ENCODE data around the gene CACNA1F.

Gene CACNA1F

DNA sequence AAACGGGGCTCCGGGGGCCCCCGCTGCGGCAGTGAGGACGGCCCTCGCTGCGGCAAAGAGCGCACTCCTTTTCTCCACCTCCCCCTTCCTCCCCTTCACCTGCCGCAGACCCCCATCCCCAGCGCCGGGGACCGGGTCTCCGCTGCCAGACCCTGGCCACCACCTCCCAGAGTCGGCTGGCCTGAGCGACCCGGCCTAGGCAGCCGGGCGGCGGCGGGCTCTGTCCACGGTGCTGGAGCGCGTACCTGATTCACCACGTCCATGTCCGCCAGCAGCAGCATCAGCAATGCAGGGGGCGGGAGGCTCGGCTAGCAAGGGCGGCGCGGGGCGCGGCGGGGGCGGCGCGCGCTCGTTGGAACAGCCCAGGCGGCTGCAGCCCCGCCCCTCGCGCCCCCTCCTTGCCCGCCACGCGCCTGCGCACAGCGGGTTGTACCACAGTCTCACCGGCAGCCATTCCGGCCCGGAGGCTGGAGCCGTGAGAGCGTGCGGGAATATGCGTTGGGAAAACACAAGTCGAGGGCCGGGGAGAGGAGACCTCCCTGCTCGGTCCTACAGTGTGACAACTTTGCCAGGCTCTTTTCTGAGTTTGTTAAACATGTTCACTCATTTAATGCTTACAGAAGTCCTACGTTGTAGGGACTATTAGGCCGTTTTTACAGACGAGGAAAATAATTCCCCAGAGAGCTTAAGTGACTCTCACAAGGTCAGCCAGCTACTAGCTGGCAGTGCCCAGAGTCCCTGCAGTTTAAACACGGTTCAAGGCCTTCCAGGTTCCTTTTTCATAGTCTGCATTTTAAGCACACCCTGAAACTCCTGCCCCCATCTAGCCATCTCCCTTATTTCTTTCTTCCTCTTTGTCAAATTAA lies 33.0 kb downstream of the CACNA1F start, which contains the start of gene SYP:
Gene SYP, minus strand, starts transcription at position 288 of the 866 bp plus-strand sequence. Its CDS starts 7 bp downstream, at position 281.
- peaks cover 19 to 40% of the 10 kb centered on the region in 2 experiments for H3K27me3 ChIP-seq (ENCODE audit: control insufficient read depth in 1 of 2, insufficient read depth in 1 of 2, low read length in 2 of 2)
- no peak within 1 kb of the TSS for H2AFZ ChIP-seq (ENCODE audit: low read depth, low read length)
- no peak within 1 kb of the TSS for H4K91ac ChIP-seq (ENCODE audit: low read length)
- H3K9ac ChIP-seq (ENCODE audit: low read length), result peak within 1 kb of the TSS; percentile 69
- peaks cover 5% of the 10 kb centered on the region for H3K4me1 ChIP-seq (ENCODE audit: control insufficient read depth, insufficient read depth, low read depth, low read length)
- no peak within 1 kb of the TSS for H2BK120ac ChIP-seq (ENCODE audit: low read depth, low read length)
- no peak within 1 kb of the TSS for H3K4ac ChIP-seq (ENCODE audit: low read depth in 1 of 2, low read length in 2 of 2)
- peak within 1 kb of the TSS; percentile 74 for H3K4me2 ChIP-seq (ENCODE audit: low read length, poor library complexity, severe bottlenecking)
- peak within 1 kb of the TSS; percentile 43 for H3K27ac ChIP-seq (ENCODE audit: low read length, poor library complexity, severe bottlenecking)
- H3K14ac ChIP-seq (ENCODE audit: low read length in 2 of 2), result no peak within 1 kb of the TSS
- no peaks in the 10 kb centered on the region for H3K79me1 ChIP-seq (replicated peaks; ENCODE audit: low read length, poor library complexity, severe bottlenecking)
- no peak within 1 kb of the TSS for H2BK5ac ChIP-seq (ENCODE audit: low read depth, low read length, poor library complexity, severe bottlenecking)
- H2BK12ac ChIP-seq (ENCODE audit: low read length in 2 of 2), result no peak within 1 kb of the TSS
- H2AK5ac ChIP-seq (ENCODE audit: low read length, severe bottlenecking), result no peak within 1 kb of the TSS
- H3K36me3 ChIP-seq (ENCODE audit: control insufficient read depth in 1 of 2, insufficient read depth in 2 of 2, low read depth in 1 of 2, low read length in 2 of 2), result no peaks in the 10 kb centered on the region
- WGBS, result 4% methylated on average over 20 of the region's 61 CpGs
- no peak within 1 kb of the TSS for H3K23ac ChIP-seq (ENCODE audit: low read length in 2 of 2)
- peak; percentile 81 for DNase-seq
- no peak within 1 kb of the TSS for H2BK15ac ChIP-seq (ENCODE audit: low read depth, poor library complexity, severe bottlenecking)
- H3K18ac ChIP-seq (ENCODE audit: low read depth in 1 of 2, low read length in 2 of 2), result no peak within 1 kb of the TSS
- no peak within 1 kb of the TSS for H4K8ac ChIP-seq (ENCODE audit: low read length)
- H3K4me3 ChIP-seq (ENCODE audit: insufficient read depth in 1 of 2, low read depth in 1 of 2, low read length in 2 of 2), result peak within 1 kb of the TSS; percentile 26 to 65
- H3K9me3 ChIP-seq (ENCODE audit: control insufficient read depth, low read length), result no peaks in the 10 kb centered on the region

DNA sequence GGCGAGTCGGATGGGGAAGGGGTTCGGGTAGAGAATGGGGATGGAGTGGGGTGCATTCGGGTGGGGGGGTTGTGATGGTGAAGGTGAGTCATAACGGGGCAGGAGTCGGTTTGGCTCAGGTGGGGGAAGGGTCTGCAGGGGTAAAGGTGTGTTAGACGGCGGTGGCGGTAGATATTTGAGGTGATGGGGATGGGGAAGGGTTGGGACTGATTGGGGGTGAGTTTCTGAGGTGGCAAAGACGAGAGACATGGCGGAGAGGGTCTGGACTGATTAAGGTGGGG lies 33.9 kb downstream of the CACNA1F start:
- Histone ChIP-seq H3K27me3 (ENCODE audit: control insufficient read depth in 1 of 2, insufficient read depth in 1 of 2, low read length in 2 of 2) (peaks cover 19 to 31% of the 10 kb centered on the region in 2 experiments), H2BK15ac (ENCODE audit: low read depth, poor library complexity, severe bottlenecking) (no peak overlapping the region), H4K91ac (ENCODE audit: low read length) (no peak overlapping the region), H3K9ac (ENCODE audit: low read length) (no peak overlapping the region), H3K4ac (ENCODE audit: low read depth in 1 of 2, low read length in 2 of 2) (no peak overlapping the region), H2AFZ (ENCODE audit: low read depth, low read length) (no peak overlapping the region), H3K9me3 (ENCODE audit: control insufficient read depth, low read length) (no peaks in the 10 kb centered on the region), H3K14ac (ENCODE audit: low read length in 2 of 2) (no peak overlapping the region), H3K18ac (ENCODE audit: low read depth in 1 of 2, low read length in 2 of 2) (no peak overlapping the region), H2BK120ac (ENCODE audit: low read depth, low read length) (no peak overlapping the region), H3K27ac (ENCODE audit: low read length, poor library complexity, severe bottlenecking) (no peak overlapping the region), H2BK5ac (ENCODE audit: low read depth, low read length, poor library complexity, severe bottlenecking) (no peak overlapping the region), H3K4me2 (ENCODE audit: low read length, poor library complexity, severe bottlenecking) (no peak overlapping the region), H2AK5ac (ENCODE audit: low read length, severe bottlenecking) (no peak overlapping the region), H3K79me1 (replicated peaks; ENCODE audit: low read length, poor library complexity, severe bottlenecking) (no peaks in the 10 kb centered on the region), H4K8ac (ENCODE audit: low read length) (no peak overlapping the region), H2BK12ac (ENCODE audit: low read length in 2 of 2) (no peak overlapping the region), H3K4me1 (ENCODE audit: control insufficient read depth, insufficient read depth, low read depth, low read length) (peaks cover 5% of the 10 kb centered on the region), H3K36me3 (ENCODE audit: control insufficient read depth in 1 of 2, insufficient read depth in 2 of 2, low read depth in 1 of 2, low read length in 2 of 2) (no peaks in the 10 kb centered on the region), H3K23ac (ENCODE audit: low read length in 2 of 2) (no peak overlapping the region), H3K4me3 (ENCODE audit: insufficient read depth in 1 of 2, low read depth in 1 of 2, low read length in 2 of 2) (no peak overlapping the region)
- 6% methylated on average over 9 of the region's 11 CpGs for WGBS
- no peak for DNase-seq

DNA sequence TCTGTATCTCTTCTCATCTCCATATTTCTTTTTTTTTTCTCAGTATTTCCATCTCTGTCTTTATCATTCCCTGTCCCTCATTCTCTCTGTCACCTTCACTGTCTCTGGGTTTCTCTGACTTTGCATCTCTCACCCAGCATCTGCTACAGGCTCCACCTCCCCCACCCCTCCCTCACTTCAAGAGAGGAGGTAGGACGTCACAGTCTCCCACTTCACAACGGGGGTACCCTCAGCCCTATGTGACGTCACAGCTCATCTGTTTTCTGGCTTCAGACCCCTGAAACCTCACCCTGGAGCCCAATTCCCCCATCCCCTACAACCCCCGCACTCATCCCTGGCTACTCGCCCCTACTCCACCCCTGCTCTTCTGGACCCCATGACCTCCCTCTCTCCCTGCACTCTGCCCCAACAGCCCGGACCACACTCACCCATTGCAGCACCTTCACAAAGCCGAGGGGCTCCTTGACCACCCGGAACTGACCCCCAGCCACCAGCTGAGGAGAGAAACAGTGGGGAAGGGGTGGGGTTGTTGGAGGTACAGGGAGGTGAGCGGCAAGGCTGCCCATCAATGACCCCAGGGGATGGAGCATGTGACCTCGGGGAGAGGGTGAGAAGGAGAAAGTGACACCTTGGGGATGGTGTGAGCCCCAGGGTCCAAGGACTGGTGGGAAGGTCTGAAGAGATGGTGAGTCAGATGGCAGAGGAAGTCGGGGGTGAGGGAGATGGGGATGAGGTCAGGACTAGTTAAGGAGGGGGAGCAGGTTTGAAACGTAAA lies 34.4 kb downstream of the CACNA1F start:
- H3K4me1 ChIP-seq (ENCODE audit: control insufficient read depth, insufficient read depth, low read depth, low read length), result peaks cover 5% of the 10 kb centered on the region
- H3K4me2 ChIP-seq (ENCODE audit: low read length, poor library complexity, severe bottlenecking), result no peak overlapping the region
- H3K27ac ChIP-seq (ENCODE audit: low read length, poor library complexity, severe bottlenecking), result no peak overlapping the region
- H2AFZ ChIP-seq (ENCODE audit: low read depth, low read length), result no peak overlapping the region
- H3K36me3 ChIP-seq (ENCODE audit: control insufficient read depth in 1 of 2, insufficient read depth in 2 of 2, low read depth in 1 of 2, low read length in 2 of 2), result no peaks in the 10 kb centered on the region
- H3K4me3 ChIP-seq (ENCODE audit: insufficient read depth in 1 of 2, low read depth in 1 of 2, low read length in 2 of 2), result no peak overlapping the region
- no peaks in the 10 kb centered on the region for H3K9me3 ChIP-seq (ENCODE audit: control insufficient read depth, low read length)
- no peak for DNase-seq
- H4K91ac ChIP-seq (ENCODE audit: low read length), result no peak overlapping the region
- no peak overlapping the region for H3K14ac ChIP-seq (ENCODE audit: low read length in 2 of 2)
- no peak overlapping the region for H3K23ac ChIP-seq (ENCODE audit: low read length in 2 of 2)
- no peak overlapping the region for H2BK12ac ChIP-seq (ENCODE audit: low read length in 2 of 2)
- H3K18ac ChIP-seq (ENCODE audit: low read depth in 1 of 2, low read length in 2 of 2), result no peak overlapping the region
- H2BK120ac ChIP-seq (ENCODE audit: low read depth, low read length), result no peak overlapping the region
- H3K9ac ChIP-seq (ENCODE audit: low read length), result no peak overlapping the region
- no peak overlapping the region for H2AK5ac ChIP-seq (ENCODE audit: low read length, severe bottlenecking)
- H2BK5ac ChIP-seq (ENCODE audit: low read depth, low read length, poor library complexity, severe bottlenecking), result no peak overlapping the region
- H4K8ac ChIP-seq (ENCODE audit: low read length), result no peak overlapping the region
- no peak overlapping the region for H3K4ac ChIP-seq (ENCODE audit: low read depth in 1 of 2, low read length in 2 of 2)
- H2BK15ac ChIP-seq (ENCODE audit: low read depth, poor library complexity, severe bottlenecking), result no peak overlapping the region
- 3% methylated on average over 10 of the region's 12 CpGs for WGBS
- H3K79me1 ChIP-seq (replicated peaks; ENCODE audit: low read length, poor library complexity, severe bottlenecking), result no peaks in the 10 kb centered on the region
- H3K27me3 ChIP-seq (ENCODE audit: control insufficient read depth in 1 of 2, insufficient read depth in 1 of 2, low read length in 2 of 2), result peaks cover 19 to 26% of the 10 kb centered on the region in 2 experiments

DNA sequence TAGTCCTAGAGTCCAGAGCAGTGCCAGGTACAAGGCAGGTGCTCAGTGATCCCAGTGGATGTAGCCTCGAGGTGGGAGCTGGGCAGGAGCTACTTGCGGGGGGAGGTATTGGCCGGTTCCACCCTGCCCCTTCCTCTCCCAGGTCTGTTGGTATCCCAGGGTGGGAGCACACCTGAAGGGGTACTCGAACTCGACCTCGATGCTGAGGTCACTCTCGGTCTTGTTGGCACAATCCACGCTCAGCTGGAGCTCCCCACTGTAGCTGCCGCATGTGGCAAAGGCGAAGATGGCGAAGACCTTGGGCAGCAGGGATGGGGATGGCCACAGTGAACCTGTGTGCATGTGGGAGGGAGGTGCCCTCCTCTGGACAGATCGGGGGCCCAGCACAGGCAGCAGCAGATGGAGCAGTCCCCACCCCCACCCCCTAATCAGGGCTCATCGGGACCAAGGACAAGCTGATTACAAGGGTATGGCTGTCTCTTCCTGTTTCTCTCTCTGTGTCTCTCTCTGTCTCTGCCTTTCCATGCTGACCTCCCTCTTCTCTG lies 35.5 kb downstream of the CACNA1F start:
- H2BK5ac ChIP-seq (ENCODE audit: low read depth, low read length, poor library complexity, severe bottlenecking), result no peak overlapping the region
- no peak overlapping the region for H3K14ac ChIP-seq (ENCODE audit: low read length in 2 of 2)
- H3K9me3 ChIP-seq (ENCODE audit: control insufficient read depth, low read length), result no peaks in the 10 kb centered on the region
- H3K23ac ChIP-seq (ENCODE audit: low read length in 2 of 2), result no peak overlapping the region
- no peak overlapping the region for H3K4ac ChIP-seq (ENCODE audit: low read depth in 1 of 2, low read length in 2 of 2)
- H3K27me3 ChIP-seq (ENCODE audit: control insufficient read depth in 1 of 2, insufficient read depth in 1 of 2, low read length in 2 of 2), result peaks cover 19 to 21% of the 10 kb centered on the region in 2 experiments
- no peaks in the 10 kb centered on the region for H3K79me1 ChIP-seq (replicated peaks; ENCODE audit: low read length, poor library complexity, severe bottlenecking)
- no peak overlapping the region for H4K8ac ChIP-seq (ENCODE audit: low read length)
- H3K36me3 ChIP-seq (ENCODE audit: control insufficient read depth in 1 of 2, insufficient read depth in 2 of 2, low read depth in 1 of 2, low read length in 2 of 2), result no peaks in the 10 kb centered on the region
- no peak overlapping the region for H2AK5ac ChIP-seq (ENCODE audit: low read length, severe bottlenecking)
- H2AFZ ChIP-seq (ENCODE audit: low read depth, low read length), result no peak overlapping the region
- no peak overlapping the region for H3K9ac ChIP-seq (ENCODE audit: low read length)
- H3K4me3 ChIP-seq (ENCODE audit: insufficient read depth in 1 of 2, low read depth in 1 of 2, low read length in 2 of 2), result no peak overlapping the region
- H3K18ac ChIP-seq (ENCODE audit: low read depth in 1 of 2, low read length in 2 of 2), result no peak overlapping the region
- H3K4me1 ChIP-seq (ENCODE audit: control insufficient read depth, insufficient read depth, low read depth, low read length), result peaks cover 5% of the 10 kb centered on the region
- no peak for DNase-seq
- H2BK120ac ChIP-seq (ENCODE audit: low read depth, low read length), result no peak overlapping the region
- H4K91ac ChIP-seq (ENCODE audit: low read length), result no peak overlapping the region
- H2BK12ac ChIP-seq (ENCODE audit: low read length in 2 of 2), result no peak overlapping the region
- H2BK15ac ChIP-seq (ENCODE audit: low read depth, poor library complexity, severe bottlenecking), result no peak overlapping the region
- 81% methylated on average over 8 of the region's 13 CpGs for WGBS
- H3K4me2 ChIP-seq (ENCODE audit: low read length, poor library complexity, severe bottlenecking), result no peak overlapping the region
- H3K27ac ChIP-seq (ENCODE audit: low read length, poor library complexity, severe bottlenecking), result no peak overlapping the region
